ENCODE results near the gene ZNF281. TPM values are rescaled to one million over a fixed set of nuclear protein-coding genes. Genes with fewer than 3 reads are reported as not detected.

ZNF281 gene
- total and polyA plus RNA-seq, 9 of the 15 experiments (the other 6 are each of a cell fraction or from before 2014, with no cell fraction given) = 9.6 to 24.9 (median 16.5) TPM

- no peak for TF ChIP-seq GABPB2 (CRISPR knock-in tag; conservative IDR thresholded peaks at IDR 0.05)
- no peak for TF ChIP-seq ZBTB5 (IDR thresholded peaks at IDR 0.05)
- TF ChIP-seq MED1 (CRISPR knock-in tag; IDR thresholded peaks at IDR 0.05; ENCODE audit: borderline replicate concordance) = no peak
- TF ChIP-seq MEF2A (IDR thresholded peaks at IDR 0.05; ENCODE audit: control insufficient read depth, low read depth, low read length) = no peak
- TF ChIP-seq CBX8 (IDR thresholded peaks at IDR 0.05; ENCODE audit: borderline replicate concordance, extremely low read depth, low read depth, low read length, poor library complexity, severe bottlenecking) = no peak
- TF ChIP-seq CBFA2T3 (IDR thresholded peaks at IDR 0.05) = no peak
- peak; percentile 2; the same call in 1 of the 2 replicates for TF ChIP-seq HBP1 (CRISPR knock-in tag; IDR thresholded peaks at IDR 0.05)
- no peak for TF ChIP-seq ZNF586 (CRISPR knock-in tag; conservative IDR thresholded peaks at IDR 0.05)
- TF ChIP-seq TCFL5 (CRISPR knock-in tag; conservative IDR thresholded peaks at IDR 0.05) = no peak
- TF ChIP-seq, protein P1, sequence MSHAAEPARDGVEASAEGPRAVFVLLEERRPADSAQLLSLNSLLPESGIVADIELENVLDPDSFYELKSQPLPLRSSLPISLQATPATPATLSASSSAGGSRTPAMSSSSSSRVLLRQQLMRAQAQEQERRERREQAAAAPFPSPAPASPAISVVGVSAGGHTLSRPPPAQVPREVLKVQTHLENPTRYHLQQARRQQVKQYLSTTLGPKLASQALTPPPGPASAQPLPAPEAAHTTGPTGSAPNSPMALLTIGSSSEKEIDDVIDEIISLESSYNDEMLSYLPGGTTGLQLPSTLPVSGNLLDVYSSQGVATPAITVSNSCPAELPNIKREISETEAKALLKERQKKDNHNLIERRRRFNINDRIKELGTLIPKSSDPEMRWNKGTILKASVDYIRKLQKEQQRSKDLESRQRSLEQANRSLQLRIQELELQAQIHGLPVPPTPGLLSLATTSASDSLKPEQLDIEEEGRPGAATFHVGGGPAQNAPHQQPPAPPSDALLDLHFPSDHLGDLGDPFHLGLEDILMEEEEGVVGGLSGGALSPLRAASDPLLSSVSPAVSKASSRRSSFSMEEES (CRISPR knock-in tag; IDR thresholded peaks at IDR 0.05) = no peak
- no peak for TF ChIP-seq PTRF (tag; IDR thresholded peaks at IDR 0.05)
- TF ChIP-seq SRF (CRISPR knock-in tag; IDR thresholded peaks at IDR 0.05) = 0 out of 4 replicates have a peak, but pooled peaks of 1 of the 2 experiments have one; percentile 58
- TF ChIP-seq, protein P2, sequence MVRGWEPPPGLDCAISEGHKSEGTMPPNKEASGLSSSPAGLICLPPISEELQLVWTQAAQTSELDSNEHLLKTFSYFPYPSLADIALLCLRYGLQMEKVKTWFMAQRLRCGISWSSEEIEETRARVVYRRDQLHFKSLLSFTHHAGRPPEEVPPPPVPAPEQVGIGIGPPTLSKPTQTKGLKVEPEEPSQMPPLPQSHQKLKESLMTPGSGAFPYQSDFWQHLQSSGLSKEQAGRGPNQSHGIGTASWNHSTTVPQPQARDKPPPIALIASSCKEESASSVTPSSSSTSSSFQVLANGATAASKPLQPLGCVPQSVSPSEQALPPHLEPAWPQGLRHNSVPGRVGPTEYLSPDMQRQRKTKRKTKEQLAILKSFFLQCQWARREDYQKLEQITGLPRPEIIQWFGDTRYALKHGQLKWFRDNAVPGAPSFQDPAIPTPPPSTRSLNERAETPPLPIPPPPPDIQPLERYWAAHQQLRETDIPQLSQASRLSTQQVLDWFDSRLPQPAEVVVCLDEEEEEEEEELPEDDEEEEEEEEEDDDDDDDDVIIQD (CRISPR knock-in tag; IDR thresholded peaks at IDR 0.05) = no peak
- TF ChIP-seq STAT5A (IDR thresholded peaks at IDR 0.05; ENCODE audit: borderline replicate concordance, low read length) = no peak
- peak; percentile 84 for TF ChIP-seq POLR2AphosphoS5 (IDR thresholded peaks at IDR 0.05; ENCODE audit: control insufficient read depth, insufficient read depth, low read depth, low read length)
- no peak for TF ChIP-seq RFX5 (IDR thresholded peaks at IDR 0.05; ENCODE audit: low read depth, low read length)
- no peak for TF ChIP-seq U2AF2 (optimal IDR thresholded peaks at IDR 0.05; ENCODE audit: low read depth, low read length)
- TF ChIP-seq TAL1 (IDR thresholded peaks at IDR 0.05) = 0 out of 2 replicates have a peak, but pooled peaks have one; percentile 5
- no peak for TF ChIP-seq ARHGAP35 (IDR thresholded peaks at IDR 0.05; ENCODE audit: partially characterized antibody)
- TF ChIP-seq KDM1A (IDR thresholded peaks at IDR 0.05) = no peak
Observed at GRCh38 chr1:200409761-200410565, at the start of gene ZNF281 (continued).

All from K562 (cell line).